H1 (cell line): ENCODE measurements around the gene STARD13. TPM values are rescaled to one million over a fixed set of nuclear protein-coding genes. Genes with fewer than 3 reads are reported as not detected.

Source experiments
- CTCF ChIA-PET: fragments of 300-600 bp; sonication (Branson Sonifier 250); formaldehyde crosslinking; loops from one replicate; lab custom pipeline; 2021; ENCODE audit not compliant: partially characterized antibody; lab: Charles Lee
- POLR2A ChIA-PET: fragments of 300-600 bp; sonication (Branson Sonifier 250); formaldehyde crosslinking; loops from one replicate; lab custom pipeline; 2021; ENCODE audit warnings: inconsistent platforms; ENCODE audit not compliant: partially characterized antibody; lab: Charles Lee
- DNase-seq, 2 experiments: peaks; one replicate each; pipeline versions ENCODE4 v3.0.0 to v3.0.0-alpha.2; 2010 to 2022; ENCODE audit warnings: low spot score in 2 of 2, low read depth in 1 of 2, mixed read lengths in 1 of 2
- FAIRE-seq: peaks from 2 replicates; lab custom pipeline; 2011; peaks lifted over from hg19 to GRCh38; lab: Jason Lieb, UNC
- H2AFZ ChIP-seq: 2 replicates; pipeline ENCODE4 v1.8.1; 2012; ENCODE audit warnings: low read length, inconsistent platforms
- H2AK5ac ChIP-seq: 2 replicates; pipeline ENCODE4 v1.6.1; 2013; ENCODE audit warnings: low read depth, low read length
- H2BK120ac ChIP-seq: replicated peaks from 2 replicates; pipeline ENCODE3; 2013; ENCODE audit warnings: low read depth, low read length, inconsistent platforms
- H2BK12ac ChIP-seq: 2 replicates; pipeline ENCODE4 v1.6.1; 2013; ENCODE audit warnings: low read depth, low read length
- H2BK15ac ChIP-seq: 2 replicates; pipeline ENCODE4 v1.6.1; 2013; ENCODE audit warnings: low read length
- H2BK20ac ChIP-seq: 2 replicates; pipeline ENCODE4 v1.6.1; 2013; ENCODE audit warnings: low read length
- H2BK5ac ChIP-seq: 2 replicates; pipeline ENCODE4 v1.6.1; 2013; ENCODE audit warnings: low read depth, low read length
- H3K14ac ChIP-seq: 2 replicates; pipeline ENCODE4 v1.6.1; 2013; ENCODE audit warnings: inconsistent platforms; ENCODE audit not compliant: insufficient read length
- H3K18ac ChIP-seq: 2 replicates; pipeline ENCODE4 v1.6.1; 2013; ENCODE audit warnings: low read length; ENCODE audit errors: extremely low read depth
- H3K23ac ChIP-seq: 2 replicates; pipeline ENCODE4 v1.6.1; 2013; ENCODE audit warnings: inconsistent platforms; ENCODE audit not compliant: insufficient read length
- H3K23me2 ChIP-seq: 2 replicates; pipeline ENCODE4 v1.6.1; 2013; ENCODE audit warnings: low read depth, low read length
- H3K27ac ChIP-seq: 2 replicates; pipeline ENCODE4 v1.6.1; 2011; ENCODE audit warnings: low read depth, low read length, inconsistent platforms
- H3K27me3 ChIP-seq, 4 experiments: replicated peaks in 1 of 4; 1 replicate in 1 of 4; 2 replicates in 3 of 4; pipeline versions ENCODE4 v1.6.1 to v1.8.1; 2011 to 2013; ENCODE audit warnings: low read length in 3 of 4, mild to moderate bottlenecking in 3 of 4, inconsistent platforms in 2 of 4, mixed read lengths in 2 of 4, moderate library complexity in 1 of 4; ENCODE audit not compliant: control insufficient read depth in 3 of 4, insufficient read depth in 3 of 4; ENCODE audit errors: extremely low read depth in 1 of 4
- H3K36me3 ChIP-seq, 4 experiments: 2 replicates each; pipeline versions ENCODE4 v1.6.1 to v1.8.1; 2011 to 2013; ENCODE audit warnings: mild to moderate bottlenecking in 4 of 4, low read length in 3 of 4, moderate library complexity in 2 of 4, control low read depth in 1 of 4, inconsistent platforms in 1 of 4; ENCODE audit not compliant: insufficient read depth in 4 of 4, control insufficient read depth in 2 of 4
- H3K4ac ChIP-seq: replicated peaks from 2 replicates; pipeline ENCODE3; 2013; ENCODE audit warnings: low read length, low read depth, mixed read lengths, inconsistent platforms; ENCODE audit not compliant: insufficient read length
- H3K4me1 ChIP-seq, 4 experiments: replicated peaks in 1 of 4; 1 replicate in 1 of 4; 2 replicates in 3 of 4; pipeline versions ENCODE4 v1.6.1 to v1.8.1; 2011 to 2013; ENCODE audit warnings: low read length in 3 of 4, inconsistent platforms in 2 of 4, mixed read lengths in 1 of 4; ENCODE audit not compliant: insufficient read depth in 4 of 4, control insufficient read depth in 3 of 4
- H3K4me2 ChIP-seq, 2 experiments: 2 replicates each; pipeline versions ENCODE4 v1.6.1 to v1.8.1; 2011 to 2013; ENCODE audit warnings: low read depth in 2 of 2, low read length in 2 of 2, control low read depth in 1 of 2, inconsistent platforms in 1 of 2, mild to moderate bottlenecking in 1 of 2; ENCODE audit not compliant: insufficient read depth in 1 of 2
- H3K4me3 ChIP-seq, 4 experiments: fragments of 200-600, 300-600 bp in 1 of 4; sonication (generic), shearing (Covaris generic), sonication (Bioruptor Twin) in 1 of 4; 2 replicates each; pipeline versions ENCODE4 v1.5.1 to v1.8.1; 2011 to 2016; ENCODE audit warnings: low read length in 4 of 4, low read depth in 3 of 4, control low read depth in 2 of 4, inconsistent platforms in 2 of 4, mild to moderate bottlenecking in 2 of 4, mixed read lengths in 1 of 4, moderate library complexity in 1 of 4; ENCODE audit not compliant: insufficient read depth in 2 of 4; ENCODE audit errors: extremely low read depth in 1 of 4
- H3K56ac ChIP-seq: replicated peaks from 2 replicates; pipeline ENCODE3; 2013; ENCODE audit warnings: low read depth, mild to moderate bottlenecking, mixed read lengths, low read length, inconsistent platforms; ENCODE audit not compliant: insufficient read length
- H3K79me1 ChIP-seq: 2 replicates; pipeline ENCODE4 v1.6.1; 2013; ENCODE audit warnings: low read depth, low read length, control low read depth
- H3K79me2 ChIP-seq, 2 experiments: 2 replicates each; pipeline versions ENCODE4 v1.6.1 to v1.8.1; 2012 to 2013; ENCODE audit warnings: low read length in 2 of 2, mild to moderate bottlenecking in 2 of 2, inconsistent platforms in 1 of 2; ENCODE audit not compliant: insufficient read depth in 2 of 2, control insufficient read depth in 1 of 2
- H3K9ac ChIP-seq, 4 experiments: replicated peaks in 1 of 4; 1 replicate in 1 of 4; 2 replicates in 3 of 4; pipeline versions ENCODE4 v1.6.1 to v1.8.1; 2011 to 2013; ENCODE audit warnings: low read depth in 3 of 4, low read length in 3 of 4, control low read depth in 2 of 4, mild to moderate bottlenecking in 2 of 4, moderate library complexity in 2 of 4, inconsistent platforms in 1 of 4; ENCODE audit errors: extremely low read depth in 1 of 4
- H3K9me3 ChIP-seq, 2 experiments: 2 replicates each; pipeline versions ENCODE4 v1.6.1 to v1.8.1; 2012 to 2013; ENCODE audit warnings: mild to moderate bottlenecking in 2 of 2, moderate library complexity in 2 of 2, control low read depth in 1 of 2, inconsistent platforms in 1 of 2, low read depth in 1 of 2, low read length in 1 of 2, mixed read lengths in 1 of 2; ENCODE audit not compliant: insufficient read depth in 2 of 2
- H4K20me1 ChIP-seq, 2 experiments: replicated peaks in 1 of 2; 2 replicates each; pipeline versions ENCODE3 to v1.8.1; 2011 to 2013; ENCODE audit warnings: inconsistent platforms in 2 of 2, low read length in 2 of 2, mild to moderate bottlenecking in 1 of 2; ENCODE audit not compliant: insufficient read depth in 2 of 2, control insufficient read depth in 1 of 2
- H4K5ac ChIP-seq: 2 replicates; pipeline ENCODE4 v1.6.1; 2013; ENCODE audit warnings: low read length, low read depth, mixed read lengths, inconsistent platforms; ENCODE audit not compliant: insufficient read length
- H4K8ac ChIP-seq: 2 replicates; pipeline ENCODE4 v1.8.0; 2013; ENCODE audit warnings: mild to moderate bottlenecking, moderate library complexity, low read length, inconsistent platforms; ENCODE audit not compliant: insufficient read depth; ENCODE audit errors: extremely low read depth
- H4K91ac ChIP-seq: replicated peaks from 2 replicates; pipeline ENCODE3; 2013; ENCODE audit warnings: low read length, mixed read lengths, inconsistent platforms; ENCODE audit not compliant: insufficient read length
- CHD2 ChIP-seq: IDR thresholded peaks from 2 replicates; pipeline ENCODE4 v1.6.1; 2012; ENCODE audit warnings: low read length, improper control_type of control experiment
- CREB1 ChIP-seq: IDR thresholded peaks from 2 replicates; pipeline ENCODE4 v1.6.1; 2012; ENCODE audit warnings: inconsistent platforms
- HDAC2 ChIP-seq, 2 experiments: fragments of 300-600 bp in 1 of 2; sonication (generic) in 1 of 2; IDR thresholded peaks; 2 replicates each; pipeline ENCODE4 v1.6.1; 2011 to 2012; ENCODE audit warnings: low read depth in 2 of 2, low read length in 2 of 2, mild to moderate bottlenecking in 2 of 2, moderate library complexity in 2 of 2, borderline replicate concordance in 1 of 2, inconsistent platforms in 1 of 2
- KDM4A ChIP-seq: IDR thresholded peaks from one replicate; pipeline ENCODE4 v1.7.1; 2012; ENCODE audit warnings: low read depth, mild to moderate bottlenecking, moderate library complexity, low read length, inconsistent platforms; ENCODE audit not compliant: severe bottlenecking
- NANOG ChIP-seq: IDR thresholded peaks from 2 replicates; pipeline ENCODE4 v1.6.1; 2011; ENCODE audit warnings: low read length, low read depth, mild to moderate bottlenecking, inconsistent platforms; ENCODE audit not compliant: insufficient read depth, poor library complexity, severe bottlenecking
- POU5F1 ChIP-seq: IDR thresholded peaks from 2 replicates; pipeline ENCODE4 v1.6.1; 2011; ENCODE audit warnings: low read depth, mild to moderate bottlenecking, low read length, moderate library complexity
- RAD21 ChIP-seq, 2 experiments: IDR thresholded peaks in 1 of 2; conservative IDR thresholded peaks in 1 of 2; 2 replicates each; pipeline ENCODE4 v1.6.1; 2011; ENCODE audit warnings: low read depth in 2 of 2, low read length in 2 of 2, improper control_type of control experiment in 1 of 2, inconsistent platforms in 1 of 2, mild to moderate bottlenecking in 1 of 2, moderate library complexity in 1 of 2
- RFX5 ChIP-seq: IDR thresholded peaks from 2 replicates; pipeline ENCODE4 v1.6.1; 2011; ENCODE audit warnings: low read depth, low read length, improper control_type of control experiment, borderline replicate concordance
- RNF2 ChIP-seq: fragments of 200-900, 300-1000 bp; sonication (generic); IDR thresholded peaks from 2 replicates; pipeline ENCODE4 v1.7.1; 2016; ENCODE audit warnings: borderline replicate concordance, low read depth, mild to moderate bottlenecking, antibody characterized with exemption, low read length; ENCODE audit not compliant: poor library complexity, severe bottlenecking; ENCODE audit errors: missing control alignments
- SP1 ChIP-seq: IDR thresholded peaks from 2 replicates; pipeline ENCODE4 v1.6.1; 2011; ENCODE audit warnings: low read depth, low read length
- SP4 ChIP-seq: IDR thresholded peaks from 2 replicates; pipeline ENCODE4 v1.6.1; 2012; ENCODE audit warnings: low read length, inconsistent platforms
- TEAD4 ChIP-seq: IDR thresholded peaks from 2 replicates; pipeline ENCODE4 v1.6.1; 2012; ENCODE audit warnings: low read depth, low read length, inconsistent platforms, mixed read lengths
- YY1 ChIP-seq: IDR thresholded peaks from 2 replicates; pipeline ENCODE4 v1.6.1; 2011; ENCODE audit warnings: low read depth, mild to moderate bottlenecking, low read length
- WGBS, 2 experiments: shearing (Covaris generic) in 1 of 2; methylation state at CpG; one replicate each; pipeline versions ENCODE4 v1.1.6 to v1.1.7; 2013 to 2015; ENCODE audit warnings: low lambda C conversion rate in 2 of 2, mixed read lengths in 2 of 2, inconsistent platforms in 1 of 2, low coverage in 1 of 2, missing lambda C conversion rate in 1 of 2; ENCODE audit not compliant: insufficient replicate concordance in 2 of 2, insufficient coverage in 1 of 2, insufficient read length in 1 of 2; ENCODE audit errors: extremely low coverage in 1 of 2, missing lambda C conversion rate in 1 of 2; 5-methylcytosine and 5-hydroxymethylcytosine counted together
- polyA plus RNA-seq, 7 experiments: library from polyadenylated mRNA; depleted of rRNA in 3 of 7; stranded (reverse) in 5 of 7; unstranded in 2 of 7; fragments of >200 nt in 5 of 7; fragments of 200-250 nt in 2 of 7; gene quantifications; 1 replicate in 5 of 7; 2 replicates in 1 of 7; 4 replicates in 1 of 7; pipeline versions ENCODE4 v1.2.1 to v1.2.3, GENCODE V29; 2011 to 2013; ENCODE audit warnings: missing spikeins in 2 of 7, mixed read lengths in 2 of 7
- total RNA-seq: library from RNA; stranded (reverse); fragmentation: NEBNext Ultra II Directional; extraction: Animal tissue kit (Norgen Biotek cat#: 25700); gene quantifications from 2 replicates; pipeline ENCODE4 v1.2.1, GENCODE V29; 2021
- TF ChIP-seq, protein P1 (sequence below): IDR thresholded peaks from 2 replicates; pipeline ENCODE4 v1.6.1; 2012; ENCODE audit warnings: inconsistent platforms

The STARD13 gene
- total and polyA plus RNA-seq, 2 of the 8 experiments (the other 6 are each of a cell fraction or from before 2014, with no cell fraction given) = 0.82 to 2.9 TPM

DNA sequence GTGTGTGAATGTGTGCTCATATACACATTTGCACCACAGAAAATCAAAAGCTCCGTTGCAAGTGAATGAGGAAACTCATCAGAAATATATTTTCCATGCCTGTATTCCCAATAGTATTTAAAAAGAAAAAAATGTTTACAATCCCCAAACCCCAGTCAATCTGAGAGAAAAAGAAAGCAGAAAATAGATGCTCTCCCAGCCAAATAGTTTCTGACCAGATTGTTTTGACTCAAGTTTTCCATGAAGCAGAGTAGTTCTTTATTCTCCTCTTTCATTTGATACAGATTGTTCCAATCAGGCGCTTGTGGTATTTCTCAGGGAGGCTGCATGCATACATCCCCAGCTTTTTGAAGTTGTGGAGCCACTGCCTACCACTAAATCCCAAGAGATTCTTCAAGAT is 110.6 kb downstream of the STARD13 start:
- Histone ChIP-seq H3K36me3 (no peaks in the 10 kb centered on the region), H3K4me3 (no peak overlapping the region), H2BK20ac (no peak overlapping the region), H2AK5ac (no peak overlapping the region), H4K8ac (no peak overlapping the region), H2BK15ac (no peak overlapping the region), H4K5ac (no peak overlapping the region), H3K23ac (no peak overlapping the region), H3K27ac (no peak overlapping the region), H3K14ac (no peak overlapping the region), H3K79me2 (no peaks in the 10 kb centered on the region), H3K4ac (no peak overlapping the region), H3K27me3 (peaks cover 5 to 28% (median 12%) of the 10 kb centered on the region in 4 experiments), H4K20me1 (no peaks in the 10 kb centered on the region), H4K91ac (no peak overlapping the region), H3K18ac (no peak overlapping the region), H2BK120ac (no peak overlapping the region), H2AFZ (no peak overlapping the region), H3K79me1 (no peaks in the 10 kb centered on the region), H3K9ac (no peak overlapping the region), H3K56ac (no peak overlapping the region), H2BK5ac (no peak overlapping the region), H3K4me1 (peaks cover 0 to 4% (median 0%) of the 10 kb centered on the region in 4 experiments; a peak in 1 of 7 replicates), H3K4me2 (no peak overlapping the region), H3K23me2 (no peaks in the 10 kb centered on the region; the same call in 1 of the 2 replicates), H3K9me3 (no peaks in the 10 kb centered on the region), H2BK12ac (no peak overlapping the region)
- WGBS, 2 experiments = 88% methylated on average over 2 of the region's 2 CpGs; no CpG with 5 or more reads in 1 of the 2 experiments
- POLR2A ChIA-PET = no interaction called here
- FAIRE-seq = no peak
- DNase-seq = no peak
- CTCF ChIA-PET = interaction anchor here (0.7 to 1.3 kb wide), 3 partner anchors 11 to 55 kb away, joined by 3 read pairs; no protein-coding TSS in a partner anchor
- no peak for TF ChIP-seq KDM4A
- TF ChIP-seq TEAD4 = no peak
- TF ChIP-seq HDAC2 (IDR thresholded peaks at IDR 0.05; ENCODE audit: borderline replicate concordance in 1 of 2, low read depth in 2 of 2, low read length in 2 of 2) = no peak
- TF ChIP-seq SP1 = no peak
- TF ChIP-seq CHD2 = no peak
- no peak for TF ChIP-seq NANOG
- no peak for TF ChIP-seq RAD21 (IDR thresholded peaks at IDR 0.05 in 1 of 2, conservative IDR thresholded peaks at IDR 0.05 in 1 of 2; ENCODE audit: low read depth in 2 of 2, low read length in 2 of 2)
- no peak for TF ChIP-seq RNF2
- TF ChIP-seq SP4 = no peak
- TF ChIP-seq POU5F1 = no peak
- TF ChIP-seq, protein P1, sequence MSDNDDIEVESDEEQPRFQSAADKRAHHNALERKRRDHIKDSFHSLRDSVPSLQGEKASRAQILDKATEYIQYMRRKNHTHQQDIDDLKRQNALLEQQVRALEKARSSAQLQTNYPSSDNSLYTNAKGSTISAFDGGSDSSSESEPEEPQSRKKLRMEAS = no peak
- no peak for TF ChIP-seq RFX5
- TF ChIP-seq YY1 = no peak
- TF ChIP-seq CREB1 = no peak
